Neural cell (in vitro differentiated cells): ENCODE measurements around the gene CTXND2. TPM values are rescaled to one million over a fixed set of nuclear protein-coding genes. Genes with fewer than 3 reads are reported as not detected.
"Not testable (repeated sequence)": the region's sequence is repeated elsewhere in the genome, so short reads cannot be mapped to it uniquely, and the experiment has no call there.

ENCODE experiments used
- H2AFZ ChIP-seq: fragments of 200-600, 300-800 bp; sonication (generic), shearing (Covaris generic); 2 replicates; pipeline ENCODE4 v1.6.0; 2014; ENCODE audit warnings: low read depth, mild to moderate bottlenecking, antibody characterized with exemption, low read length, moderate library complexity
- H3F3A ChIP-seq: fragments of 200-600 bp; shearing (Covaris generic); 2 replicates; pipeline ENCODE4 v1.6.1; 2016; ENCODE audit warnings: mild to moderate bottlenecking, moderate library complexity, mixed read lengths, antibody characterized with exemption, low read length; ENCODE audit not compliant: insufficient read depth, poor library complexity, severe bottlenecking
- H3K27ac ChIP-seq: fragments of 200-600, 300-800 bp; sonication (generic), shearing (Covaris generic); 2 replicates; pipeline ENCODE4 v1.5.1; 2014; ENCODE audit warnings: mild to moderate bottlenecking, low read length, moderate library complexity
- H3K27me3 ChIP-seq: fragments of 300-800, 200-600 bp; sonication (generic), shearing (Covaris generic); 2 replicates; pipeline ENCODE4 v1.6.0; 2014; ENCODE audit warnings: mild to moderate bottlenecking, low read depth, low read length, moderate library complexity; ENCODE audit not compliant: insufficient read depth
- H3K36me3 ChIP-seq: fragments of 300-800, 200-600 bp; sonication (generic), shearing (Covaris generic); 2 replicates; pipeline ENCODE4 v1.5.1; 2014; ENCODE audit warnings: mild to moderate bottlenecking, antibody characterized with exemption, low read length, moderate library complexity; ENCODE audit not compliant: insufficient read depth
- H3K4me2 ChIP-seq: fragments of 300-800, 200-600 bp; sonication (generic), shearing (Covaris generic); 2 replicates; pipeline ENCODE4 v1.6.0; 2014; ENCODE audit warnings: mild to moderate bottlenecking, low read length
- H3K4me3 ChIP-seq: fragments of 300-800, 200-600 bp; sonication (generic), shearing (Covaris generic); 2 replicates; pipeline ENCODE4 v1.5.1; 2014; ENCODE audit warnings: mild to moderate bottlenecking, low read length, moderate library complexity
- H3K79me2 ChIP-seq: fragments of 200-600 bp; shearing (Covaris generic); replicated peaks from 2 replicates; pipeline ENCODE4 v1.6.0; 2014; ENCODE audit warnings: mild to moderate bottlenecking, low read length, moderate library complexity; ENCODE audit not compliant: insufficient read depth
- H3K9ac ChIP-seq: fragments of 300-800, 200-600 bp; sonication (generic), shearing (Covaris generic); 2 replicates; pipeline ENCODE4 v1.6.1; 2016; ENCODE audit warnings: mild to moderate bottlenecking, low read length, mixed read lengths
- H3K9me2 ChIP-seq: fragments of 200-600 bp; shearing (Covaris generic); 2 replicates; pipeline ENCODE4 v1.6.1; 2016; ENCODE audit warnings: mild to moderate bottlenecking, low read length, mixed read lengths; ENCODE audit not compliant: insufficient read depth
- H3K9me3 ChIP-seq: fragments of 200-600, 300-800 bp; sonication (generic), shearing (Covaris generic); 2 replicates; pipeline ENCODE4 v1.6.1; 2016; ENCODE audit warnings: mild to moderate bottlenecking, mixed run types, low read length, moderate library complexity, mixed read lengths
- H4K20me1 ChIP-seq: fragments of 200-600 bp; shearing (Covaris generic); 2 replicates; pipeline ENCODE4 v1.6.1; 2016; ENCODE audit warnings: mild to moderate bottlenecking, mixed run types; ENCODE audit not compliant: insufficient read depth
- EP300 ChIP-seq: fragments of 450-650 bp; conservative IDR thresholded peaks from 2 replicates; pipeline ENCODE4 v1.6.1; 2014; ENCODE audit warnings: antibody characterized with exemption, mild to moderate bottlenecking, moderate library complexity; ENCODE audit not compliant: poor library complexity, severe bottlenecking
- EZH2 ChIP-seq: fragments of 200-600, 300-800 bp; shearing (Covaris generic), sonication (generic); IDR thresholded peaks from 2 replicates; pipeline ENCODE4 v1.6.1; 2014; ENCODE audit warnings: antibody characterized with exemption, low read length, borderline replicate concordance, mild to moderate bottlenecking; ENCODE audit not compliant: insufficient read depth, poor library complexity, severe bottlenecking
- MXI1 ChIP-seq: fragments of 450-650 bp; conservative IDR thresholded peaks from 2 replicates; pipeline ENCODE4 v1.6.1; 2014; ENCODE audit warnings: antibody characterized with exemption, mild to moderate bottlenecking; ENCODE audit not compliant: poor library complexity, severe bottlenecking
- RAD21 ChIP-seq: fragments of 450-650 bp; conservative IDR thresholded peaks from 2 replicates; pipeline ENCODE4 v1.6.1; 2014; ENCODE audit warnings: antibody characterized with exemption, mild to moderate bottlenecking, moderate library complexity
- SMC3 ChIP-seq: fragments of 450-650 bp; conservative IDR thresholded peaks from 2 replicates; pipeline ENCODE4 v1.6.1; 2014; ENCODE audit warnings: antibody characterized with exemption, mild to moderate bottlenecking, moderate library complexity; ENCODE audit not compliant: poor library complexity
- polyA minus RNA-seq: library from RNA; depleted of rRNA, polyadenylated mRNA; stranded (reverse); fragments of >200 nt; gene quantifications from 2 replicates; pipeline ENCODE4 v1.2.3, GENCODE V29; 2014
- polyA plus RNA-seq: library from polyadenylated mRNA; depleted of rRNA; stranded (reverse); fragments of >200 nt; gene quantifications from 2 replicates; pipeline ENCODE4 v1.2.3, GENCODE V29; 2014
- TF ChIP-seq, protein P1 (sequence below): IDR thresholded peaks from 2 replicates; pipeline ENCODE4 v1.6.1; 2012; ENCODE audit warnings: borderline replicate concordance

The CTXND2 gene
- polyA plus RNA-seq (not detected in 2 replicates), polyA minus RNA-seq (not detected in 2 replicates)

DNA sequence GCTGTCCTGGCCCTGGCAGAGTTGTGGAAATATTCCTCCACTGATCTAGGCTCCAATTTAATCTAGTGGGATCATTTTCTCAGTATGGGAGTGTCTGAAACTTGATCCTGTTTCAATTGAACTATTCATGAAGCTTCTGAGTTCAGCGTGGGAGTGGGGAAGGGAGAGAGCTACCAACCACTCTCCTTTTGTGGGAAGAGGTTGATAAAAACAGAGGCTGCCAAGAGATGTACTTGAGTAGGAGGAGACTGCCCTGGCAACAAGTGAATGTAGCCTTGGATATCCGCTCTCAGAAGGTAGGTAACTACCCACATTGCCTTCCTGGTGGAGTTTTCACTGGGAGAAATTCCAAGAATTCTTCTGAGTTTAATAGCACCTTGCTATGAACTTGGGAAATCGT, at the start of gene CTXND2:
CTXND2 (plus strand) TSS at position 119 of the 400 bp plus-strand sequence. CDS start 25,179 bp downstream, outside the sequence.
- Histone ChIP-seq H4K20me1 (no peaks in the 10 kb centered on the region), H3K27me3 (no peaks in the 10 kb centered on the region), H3K79me2 (no peaks in the 10 kb centered on the region), H3K9me3 (no peaks in the 10 kb centered on the region), H3K36me3 (no peaks in the 10 kb centered on the region), H2AFZ (no peak within 1 kb of the TSS), H3F3A (no peaks in the 10 kb centered on the region), H3K9ac (no peak within 1 kb of the TSS), H3K4me3 (no peak within 1 kb of the TSS), H3K9me2 (no peaks in the 10 kb centered on the region), H3K27ac (no peak within 1 kb of the TSS), H3K4me2 (no peak within 1 kb of the TSS)
- TF ChIP-seq EP300 (no peak), RAD21 (no peak)
- TF ChIP-seq, protein P1, sequence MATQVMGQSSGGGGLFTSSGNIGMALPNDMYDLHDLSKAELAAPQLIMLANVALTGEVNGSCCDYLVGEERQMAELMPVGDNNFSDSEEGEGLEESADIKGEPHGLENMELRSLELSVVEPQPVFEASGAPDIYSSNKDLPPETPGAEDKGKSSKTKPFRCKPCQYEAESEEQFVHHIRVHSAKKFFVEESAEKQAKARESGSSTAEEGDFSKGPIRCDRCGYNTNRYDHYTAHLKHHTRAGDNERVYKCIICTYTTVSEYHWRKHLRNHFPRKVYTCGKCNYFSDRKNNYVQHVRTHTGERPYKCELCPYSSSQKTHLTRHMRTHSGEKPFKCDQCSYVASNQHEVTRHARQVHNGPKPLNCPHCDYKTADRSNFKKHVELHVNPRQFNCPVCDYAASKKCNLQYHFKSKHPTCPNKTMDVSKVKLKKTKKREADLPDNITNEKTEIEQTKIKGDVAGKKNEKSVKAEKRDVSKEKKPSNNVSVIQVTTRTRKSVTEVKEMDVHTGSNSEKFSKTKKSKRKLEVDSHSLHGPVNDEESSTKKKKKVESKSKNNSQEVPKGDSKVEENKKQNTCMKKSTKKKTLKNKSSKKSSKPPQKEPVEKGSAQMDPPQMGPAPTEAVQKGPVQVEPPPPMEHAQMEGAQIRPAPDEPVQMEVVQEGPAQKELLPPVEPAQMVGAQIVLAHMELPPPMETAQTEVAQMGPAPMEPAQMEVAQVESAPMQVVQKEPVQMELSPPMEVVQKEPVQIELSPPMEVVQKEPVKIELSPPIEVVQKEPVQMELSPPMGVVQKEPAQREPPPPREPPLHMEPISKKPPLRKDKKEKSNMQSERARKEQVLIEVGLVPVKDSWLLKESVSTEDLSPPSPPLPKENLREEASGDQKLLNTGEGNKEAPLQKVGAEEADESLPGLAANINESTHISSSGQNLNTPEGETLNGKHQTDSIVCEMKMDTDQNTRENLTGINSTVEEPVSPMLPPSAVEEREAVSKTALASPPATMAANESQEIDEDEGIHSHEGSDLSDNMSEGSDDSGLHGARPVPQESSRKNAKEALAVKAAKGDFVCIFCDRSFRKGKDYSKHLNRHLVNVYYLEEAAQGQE = no peak

DNA sequence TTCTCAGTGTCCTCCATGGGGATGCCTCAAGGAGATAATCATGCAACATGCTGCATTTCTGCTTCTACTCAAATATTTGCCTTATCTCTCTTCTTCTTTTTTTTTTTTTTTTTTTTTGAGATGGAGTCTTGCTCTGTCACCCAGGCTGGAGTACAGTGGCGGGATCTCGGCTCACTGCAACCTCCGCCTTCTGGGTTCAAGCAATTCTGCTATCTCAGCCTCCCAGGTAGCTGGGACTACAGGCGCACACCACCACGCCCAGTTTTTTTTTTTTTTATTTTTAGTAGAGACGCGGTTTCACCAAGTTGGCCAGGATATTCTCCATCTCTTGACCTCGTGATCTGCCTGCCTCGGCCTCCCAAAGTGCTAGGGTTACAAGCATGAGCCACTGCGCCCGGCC, 46.1 kb upstream of the CTXND2 start:
- not testable (repeated sequence) for H3K79me2 ChIP-seq, H3K27me3 ChIP-seq, H3F3A ChIP-seq, H3K4me2 ChIP-seq, H3K9me2 ChIP-seq, H3K4me3 ChIP-seq, H3K36me3 ChIP-seq, H3K9me3 ChIP-seq, H3K27ac ChIP-seq, H4K20me1 ChIP-seq, H3K9ac ChIP-seq, H2AFZ ChIP-seq

DNA sequence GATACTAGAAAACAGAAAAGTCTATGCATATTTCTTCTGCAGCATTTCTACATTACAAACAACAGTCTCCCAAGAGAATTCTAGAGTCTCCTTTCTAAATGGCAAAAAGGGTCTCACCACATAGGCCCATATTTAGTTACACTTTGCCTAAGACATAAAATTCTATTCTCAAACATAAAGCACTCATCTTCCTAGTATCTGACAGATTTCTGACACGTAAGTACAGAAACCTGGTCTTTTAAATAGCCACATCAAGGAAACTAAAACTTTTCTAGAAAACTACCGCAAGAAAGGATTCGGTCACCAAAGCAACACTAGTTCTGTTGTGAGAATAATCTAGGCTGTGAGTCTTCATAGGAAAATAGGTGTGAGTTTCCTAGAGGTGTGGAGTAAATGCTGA, 45.3 kb upstream of the CTXND2 start:
- TF ChIP-seq EP300 (no peak), EZH2 (no peak), MXI1 (no peak), RAD21 (no peak), SMC3 (no peak)
- Histone ChIP-seq H3K4me3 (no peak overlapping the region), H3K9ac (no peak overlapping the region), H3K9me3 (no peaks in the 10 kb centered on the region), H3K79me2 (no peaks in the 10 kb centered on the region), H3F3A (no peaks in the 10 kb centered on the region), H3K27me3 (no peaks in the 10 kb centered on the region), H3K9me2 (no peaks in the 10 kb centered on the region), H3K4me2 (no peak overlapping the region), H3K36me3 (peaks cover 8% of the 10 kb centered on the region), H2AFZ (no peak overlapping the region), H3K27ac (no peak overlapping the region), H4K20me1 (no peaks in the 10 kb centered on the region)
